Measurements from ENCODE around the gene CDCP1. TPM values are rescaled to one million over a fixed set of nuclear protein-coding genes. Genes with fewer than 3 reads are reported as not detected.
A peak's percentile ranks its signal among the peaks of the same experiment; 100 is the strongest.

Gene CDCP1
- total and polyA plus RNA-seq, 2 donors from 2014 or later: 3.7 to 39.6 TPM

DNA sequence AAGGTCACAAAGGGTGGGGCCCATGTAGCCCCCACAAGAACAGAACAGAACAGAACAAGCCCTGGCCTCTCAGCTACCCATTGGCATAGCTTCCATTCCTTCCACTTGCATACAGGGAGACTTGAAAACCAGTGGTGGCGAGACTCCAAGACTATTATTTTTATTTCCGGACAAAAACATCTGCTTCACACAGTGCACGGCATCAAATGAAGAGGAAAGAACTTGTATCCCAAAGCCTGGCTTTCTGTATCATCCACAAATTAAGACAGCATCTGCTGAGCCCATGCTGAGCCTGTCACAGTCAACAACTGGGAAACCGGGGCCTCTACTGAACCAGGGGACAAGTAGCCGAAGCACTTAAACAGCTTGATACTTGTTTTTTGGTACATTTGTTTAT, 64.0 kb downstream of the CDCP1 start:
- peak in 2 of 5 donors; percentile 18 to 72 for DNase-seq
- no peaks in the 10 kb centered on the region for H3K4me1 ChIP-seq (ENCODE audit: control insufficient read depth in 2 of 3, insufficient read depth in 2 of 3, low read depth in 1 of 3, low read length in 3 of 3)

DNA sequence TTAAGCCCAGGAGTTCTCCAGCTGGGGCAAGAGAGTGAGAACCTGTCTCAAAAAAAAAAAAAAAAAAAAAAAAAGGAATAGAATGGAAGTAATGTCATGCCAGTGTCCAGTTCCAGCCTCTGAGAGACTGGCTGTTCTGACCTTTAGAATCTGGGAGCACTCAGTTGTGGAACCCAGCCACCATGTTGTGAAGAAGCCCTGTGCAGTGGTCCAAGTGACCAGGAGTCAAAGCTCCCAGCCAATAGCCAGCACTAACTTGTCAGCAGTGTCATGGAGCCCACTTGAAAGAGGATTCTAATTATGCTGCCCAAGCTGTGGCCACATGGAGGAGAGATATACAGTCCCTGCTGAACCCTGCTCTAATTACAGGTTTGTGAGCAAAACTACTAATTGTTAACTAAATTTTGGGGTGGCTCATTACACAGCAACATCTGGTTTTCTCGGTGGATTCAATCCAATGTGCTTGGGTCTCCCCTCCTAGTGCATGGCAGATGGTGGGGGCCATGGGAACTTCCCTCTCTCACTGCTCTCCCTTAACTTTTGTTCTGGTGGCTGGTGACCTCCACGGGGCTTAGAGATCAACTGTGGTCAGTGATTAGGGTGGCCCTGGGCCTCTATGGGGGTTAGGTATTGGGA, 64.6 kb downstream of the CDCP1 start:
- Histone ChIP-seq H3K4me3 (ENCODE audit: low read length in 3 of 3) (no peak overlapping the region), H3K9me3 (ENCODE audit: control insufficient read depth in 2 of 3, insufficient read depth in 1 of 3, low read length in 3 of 3) (no peaks in the 10 kb centered on the region), H3K9ac (ENCODE audit: low read length in 3 of 3) (no peak overlapping the region), H3K27ac (ENCODE audit: low read depth in 2 of 2, low read length in 2 of 2) (no peak overlapping the region), H3K4me1 (ENCODE audit: control insufficient read depth in 2 of 3, insufficient read depth in 2 of 3, low read depth in 1 of 3, low read length in 3 of 3) (no peaks in the 10 kb centered on the region), H3K27me3 (ENCODE audit: control insufficient read depth, insufficient read depth, low read length) (no peaks in the 10 kb centered on the region), H3K36me3 (ENCODE audit: control insufficient read depth in 2 of 3, insufficient read depth in 3 of 3, low read length in 3 of 3) (no peaks in the 10 kb centered on the region)
- intact Hi-C loops (cut with DNase I): no loop called here
- no peak for DNase-seq
- FAIRE-seq: no peak
- TF ChIP-seq, protein P1, sequence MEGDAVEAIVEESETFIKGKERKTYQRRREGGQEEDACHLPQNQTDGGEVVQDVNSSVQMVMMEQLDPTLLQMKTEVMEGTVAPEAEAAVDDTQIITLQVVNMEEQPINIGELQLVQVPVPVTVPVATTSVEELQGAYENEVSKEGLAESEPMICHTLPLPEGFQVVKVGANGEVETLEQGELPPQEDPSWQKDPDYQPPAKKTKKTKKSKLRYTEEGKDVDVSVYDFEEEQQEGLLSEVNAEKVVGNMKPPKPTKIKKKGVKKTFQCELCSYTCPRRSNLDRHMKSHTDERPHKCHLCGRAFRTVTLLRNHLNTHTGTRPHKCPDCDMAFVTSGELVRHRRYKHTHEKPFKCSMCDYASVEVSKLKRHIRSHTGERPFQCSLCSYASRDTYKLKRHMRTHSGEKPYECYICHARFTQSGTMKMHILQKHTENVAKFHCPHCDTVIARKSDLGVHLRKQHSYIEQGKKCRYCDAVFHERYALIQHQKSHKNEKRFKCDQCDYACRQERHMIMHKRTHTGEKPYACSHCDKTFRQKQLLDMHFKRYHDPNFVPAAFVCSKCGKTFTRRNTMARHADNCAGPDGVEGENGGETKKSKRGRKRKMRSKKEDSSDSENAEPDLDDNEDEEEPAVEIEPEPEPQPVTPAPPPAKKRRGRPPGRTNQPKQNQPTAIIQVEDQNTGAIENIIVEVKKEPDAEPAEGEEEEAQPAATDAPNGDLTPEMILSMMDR (IDR thresholded peaks at IDR 0.05; ENCODE audit: borderline replicate concordance, extremely low read depth, insufficient read depth): no peak

More for the DNA sequence above, 64.0 kb downstream of the CDCP1 start:
- Histone ChIP-seq H3K36me3 (ENCODE audit: control insufficient read depth in 2 of 3, insufficient read depth in 3 of 3, low read length in 3 of 3) (no peaks in the 10 kb centered on the region), H3K27ac (ENCODE audit: low read depth in 2 of 2, low read length in 2 of 2) (no peak overlapping the region), H3K9ac (ENCODE audit: low read length in 3 of 3) (no peak overlapping the region), H3K4me3 (ENCODE audit: low read length in 3 of 3) (no peak overlapping the region), H3K27me3 (ENCODE audit: control insufficient read depth, insufficient read depth, low read length) (no peaks in the 10 kb centered on the region), H3K9me3 (ENCODE audit: control insufficient read depth in 2 of 3, insufficient read depth in 1 of 3, low read length in 3 of 3) (no peaks in the 10 kb centered on the region)
- TF ChIP-seq, protein P1 (IDR thresholded peaks at IDR 0.05; ENCODE audit: borderline replicate concordance, extremely low read depth, insufficient read depth): no peak
- intact Hi-C loops (cut with DNase I): no loop called here
- no peak for FAIRE-seq

GRCh38 chr3:45080824-45081223, 65.4 kb downstream of the CDCP1 start:
- H3K27me3 ChIP-seq (ENCODE audit: control insufficient read depth, insufficient read depth, low read length): no peaks in the 10 kb centered on the region
- DNase-seq: no peak
- FAIRE-seq: no peak
- no peak overlapping the region for H3K4me3 ChIP-seq (ENCODE audit: low read length in 3 of 3)
- H3K27ac ChIP-seq (ENCODE audit: low read depth in 2 of 2, low read length in 2 of 2): no peak overlapping the region
- TF ChIP-seq, protein P1 (IDR thresholded peaks at IDR 0.05; ENCODE audit: borderline replicate concordance, extremely low read depth, insufficient read depth): no peak
- no peaks in the 10 kb centered on the region for H3K4me1 ChIP-seq (ENCODE audit: control insufficient read depth in 2 of 3, insufficient read depth in 2 of 3, low read depth in 1 of 3, low read length in 3 of 3)
- intact Hi-C loops (cut with DNase I): no loop called here
- H3K9ac ChIP-seq (ENCODE audit: low read length in 3 of 3): no peak overlapping the region
- H3K9me3 ChIP-seq (ENCODE audit: control insufficient read depth in 2 of 3, insufficient read depth in 1 of 3, low read length in 3 of 3): no peaks in the 10 kb centered on the region
- H3K36me3 ChIP-seq (ENCODE audit: control insufficient read depth in 2 of 3, insufficient read depth in 3 of 3, low read length in 3 of 3): no peaks in the 10 kb centered on the region

DNA sequence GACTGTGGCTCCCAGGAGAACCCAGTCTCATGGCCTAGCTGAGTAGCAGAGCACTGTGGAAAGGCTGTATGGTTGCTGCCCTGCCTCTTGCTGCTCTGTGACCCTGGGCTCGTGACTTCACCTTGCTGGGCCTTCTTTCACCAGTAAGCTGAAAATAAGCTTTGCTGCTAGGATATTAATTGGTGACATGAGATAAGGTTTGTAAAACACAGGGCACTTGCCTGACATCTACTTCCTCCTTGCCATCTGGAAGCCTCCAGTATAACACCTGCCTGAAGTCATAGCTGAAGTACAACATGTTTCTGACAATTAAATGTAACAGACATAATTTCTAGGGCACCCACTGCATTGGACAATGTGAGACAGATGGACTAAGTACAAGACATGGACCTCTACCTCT, 66.5 kb downstream of the CDCP1 start:
- FAIRE-seq (no peak), DNase-seq (no peak)
- no peaks in the 10 kb centered on the region for H3K36me3 ChIP-seq (ENCODE audit: control insufficient read depth in 2 of 3, insufficient read depth in 3 of 3, low read length in 3 of 3)
- H3K27ac ChIP-seq (ENCODE audit: low read depth in 2 of 2, low read length in 2 of 2): no peak overlapping the region
- H3K9ac ChIP-seq (ENCODE audit: low read length in 3 of 3): no peak overlapping the region
- no peaks in the 10 kb centered on the region for H3K9me3 ChIP-seq (ENCODE audit: control insufficient read depth in 2 of 3, insufficient read depth in 1 of 3, low read length in 3 of 3)
- intact Hi-C loops (cut with DNase I): no loop called here
- no peaks in the 10 kb centered on the region for H3K27me3 ChIP-seq (ENCODE audit: control insufficient read depth, insufficient read depth, low read length)
- no peaks in the 10 kb centered on the region for H3K4me1 ChIP-seq (ENCODE audit: control insufficient read depth in 2 of 3, insufficient read depth in 2 of 3, low read depth in 1 of 3, low read length in 3 of 3)
- H3K4me3 ChIP-seq (ENCODE audit: low read length in 3 of 3): no peak overlapping the region
- TF ChIP-seq, protein P1 (IDR thresholded peaks at IDR 0.05; ENCODE audit: borderline replicate concordance, extremely low read depth, insufficient read depth): no peak
